Measurements from ENCODE around the gene MAP4K3.
"Not testable (repeated sequence)": the region's sequence is repeated elsewhere in the genome, so short reads cannot be mapped to it uniquely, and the experiment has no call there.

Gene MAP4K3

GRCh38 chr2:39408351-39409136, 28.5 kb downstream of the MAP4K3 start:
- DNase-seq (ENCODE audit: low read depth) = no peak

GRCh38 chr2:39407516-39408296, 29.4 kb downstream of the MAP4K3 start:
- DNase-seq (ENCODE audit: low read depth) = no peak

- DNase-seq (ENCODE audit: low read depth) = no peak
These were observed 31.7 kb downstream of the MAP4K3 start for GRCh38 chr2:39405364-39405763.

- DNase-seq (ENCODE audit: low read depth) = no peak
These were observed 33.8 kb downstream of the MAP4K3 start for GRCh38 chr2:39403311-39403710.

GRCh38 chr2:39401319-39401718, 35.8 kb downstream of the MAP4K3 start:
- no peak for DNase-seq (ENCODE audit: low read depth)

- DNase-seq (ENCODE audit: low read depth) = no peak
These were observed 37.5 kb downstream of the MAP4K3 start for GRCh38 chr2:39399570-39399969.

GRCh38 chr2:39395313-39395712, 41.8 kb downstream of the MAP4K3 start:
- no peak for DNase-seq (ENCODE audit: low read depth)

- no peak for DNase-seq (ENCODE audit: low read depth)
These were observed 42.5 kb downstream of the MAP4K3 start for GRCh38 chr2:39394516-39394961.

GRCh38 chr2:39392672-39393071, 44.4 kb downstream of the MAP4K3 start:
- DNase-seq (ENCODE audit: low read depth) = no peak

GRCh38 chr2:39390216-39390615, 46.9 kb downstream of the MAP4K3 start:
- no peak for DNase-seq (ENCODE audit: low read depth)

- DNase-seq (ENCODE audit: low read depth) = no peak
These were observed 51.0 kb downstream of the MAP4K3 start for GRCh38 chr2:39386064-39386463.

- no peak for DNase-seq (ENCODE audit: low read depth)
These were observed 51.9 kb downstream of the MAP4K3 start for GRCh38 chr2:39385172-39385571.

GRCh38 chr2:39384071-39384470, 53.0 kb downstream of the MAP4K3 start:
- DNase-seq (ENCODE audit: low read depth) = not testable (repeated sequence)

GRCh38 chr2:39383146-39383545, 53.9 kb downstream of the MAP4K3 start:
- DNase-seq (ENCODE audit: low read depth) = no peak

- DNase-seq (ENCODE audit: low read depth) = no peak
These were observed 55.4 kb downstream of the MAP4K3 start for GRCh38 chr2:39381653-39382052.

- DNase-seq (ENCODE audit: low read depth) = no peak
These were observed 56.4 kb downstream of the MAP4K3 start for GRCh38 chr2:39380525-39381150.

- DNase-seq (ENCODE audit: low read depth) = no peak
These were observed 57.2 kb downstream of the MAP4K3 start for GRCh38 chr2:39379643-39380524.

- no peak for DNase-seq (ENCODE audit: low read depth)
These were observed 58.1 kb downstream of the MAP4K3 start for GRCh38 chr2:39378968-39379367.

- DNase-seq (ENCODE audit: low read depth) = no peak
These were observed 59.7 kb downstream of the MAP4K3 start for GRCh38 chr2:39377226-39377939.

GRCh38 chr2:39375917-39376316, 61.2 kb downstream of the MAP4K3 start:
- DNase-seq (ENCODE audit: low read depth) = no peak

GRCh38 chr2:39373181-39373802, 63.8 kb downstream of the MAP4K3 start:
- no peak for DNase-seq (ENCODE audit: low read depth)
